GM12878 (cell line): ENCODE data around the gene PRM1. TPM values are rescaled to one million over a fixed set of nuclear protein-coding genes. Genes with fewer than 3 reads are reported as not detected.
A peak's percentile ranks its signal among the peaks of the same experiment; 100 is the strongest.

Experiments used
- ATAC-seq: fragments of 200-7000 bp; cut with Tn5 transposase; 3 replicates; pipeline ENCODE4 v1.9.1; 2020; ENCODE audit warnings: mild to moderate bottlenecking, moderate library complexity
- BruUV-seq: library from RNA; stranded (reverse); fragments of 400-500 nt; replicated peaks from 2 replicates; lab custom pipeline; 2021; lab: Mats Ljungman, UMichigan
- CTCF ChIA-PET: fragments of 300-600 bp; sonication (Branson Sonifier 250); formaldehyde crosslinking; extraction: SDS; loops from one replicate; lab custom pipeline; 2021; ENCODE audit warnings: inconsistent platforms; lab: Yijun Ruan, JAX
- POLR2A ChIA-PET: fragments of 350-600 bp; formaldehyde crosslinking; extraction: SDS; loops from one replicate; lab custom pipeline; 2021; ENCODE audit warnings: inconsistent platforms; lab: Charles Lee
- RAD21 ChIA-PET: fragments of 300-600 bp; sonication (Branson Sonifier 250); formaldehyde crosslinking; loops from one replicate; lab custom pipeline; 2023; ENCODE audit warnings: antibody characterized with exemption; ENCODE audit not compliant: unreplicated experiment; lab: Charles Lee
- SMC1A ChIA-PET: fragments of 300-600 bp; sonication (Branson Sonifier 250); formaldehyde crosslinking; loops from one replicate; lab custom pipeline; 2023; ENCODE audit not compliant: unreplicated experiment, uncharacterized antibody; lab: Charles Lee
- DNase-seq: peaks from one replicate; pipeline ENCODE4 v3.0.0-alpha.2; 2011; ENCODE audit warnings: low read depth, low spot score
- FAIRE-seq: peaks from 3 replicates; lab custom pipeline; 2011; peaks lifted over from hg19 to GRCh38; lab: Jason Lieb, UNC
- H2AFZ ChIP-seq: 2 replicates; pipeline ENCODE4 v1.6.0; 2011; ENCODE audit warnings: low read depth, low read length, control low read depth; ENCODE audit not compliant: control insufficient read depth
- H3K27ac ChIP-seq: 2 replicates; pipeline ENCODE4 v1.5.1; 2011; ENCODE audit warnings: control low read depth; ENCODE audit not compliant: control insufficient read depth, insufficient read depth
- H3K27me3 ChIP-seq, 2 experiments: replicated peaks in 1 of 2; 2 replicates each; pipeline versions ENCODE4 v1.6.0 to v1.6.1; 2011; ENCODE audit warnings: low read length in 1 of 2; ENCODE audit not compliant: control insufficient read depth in 2 of 2, insufficient read depth in 2 of 2
- H3K36me3 ChIP-seq, 2 experiments: 2 replicates each; pipeline ENCODE4 v1.5.1; 2011; ENCODE audit warnings: low read length in 1 of 2; ENCODE audit not compliant: control insufficient read depth in 2 of 2, insufficient read depth in 2 of 2
- H3K4me1 ChIP-seq: 2 replicates; pipeline ENCODE4 v1.6.1; 2011; ENCODE audit warnings: mild to moderate bottlenecking, low read length, moderate library complexity, mixed read lengths; ENCODE audit not compliant: control insufficient read depth, insufficient read depth
- H3K4me2 ChIP-seq: 2 replicates; pipeline ENCODE4 v1.6.0; 2011; ENCODE audit warnings: control low read depth; ENCODE audit not compliant: control insufficient read depth, insufficient read depth
- H3K4me3 ChIP-seq: fragments of 200-600 bp; sonication (generic); 2 replicates; pipeline ENCODE4 v1.5.1; 2016
- H3K79me2 ChIP-seq: 2 replicates; pipeline ENCODE4 v1.6.0; 2011; ENCODE audit warnings: low read length; ENCODE audit not compliant: control insufficient read depth, insufficient read depth
- H3K9ac ChIP-seq: 2 replicates; pipeline ENCODE4 v1.8.0; 2011; ENCODE audit warnings: low read length, control low read depth, mixed read lengths; ENCODE audit not compliant: control insufficient read depth, insufficient read depth
- H3K9me3 ChIP-seq: replicated peaks from 3 replicates; pipeline ENCODE4 v1.5.1; 2011; ENCODE audit warnings: mild to moderate bottlenecking, low read length; ENCODE audit not compliant: control insufficient read depth, insufficient read depth
- H4K20me1 ChIP-seq: 2 replicates; pipeline ENCODE4 v1.6.0; 2011; ENCODE audit not compliant: control insufficient read depth, insufficient read depth
- CBX5 ChIP-seq: sonication (generic); IDR thresholded peaks from 2 replicates; pipeline ENCODE4 v1.6.1; 2016; ENCODE audit warnings: low read depth, moderate library complexity, mild to moderate bottlenecking, inconsistent platforms
- EGR1 ChIP-seq, 2 experiments: IDR thresholded peaks; 1 replicate in 1 of 2; 2 replicates in 1 of 2; pipeline ENCODE4 v1.6.1; 2011 to 2012; ENCODE audit warnings: low read depth in 2 of 2, low read length in 2 of 2, borderline replicate concordance in 1 of 2, mild to moderate bottlenecking in 1 of 2, moderate library complexity in 1 of 2
- MEF2B ChIP-seq: fragments of 450-650 bp; IDR thresholded peaks from 2 replicates; pipeline ENCODE4 v1.6.1; 2018; ENCODE audit warnings: mild to moderate bottlenecking, moderate library complexity; ENCODE audit not compliant: partially characterized antibody, poor library complexity, severe bottlenecking
- PBX3 ChIP-seq: IDR thresholded peaks from 2 replicates; pipeline ENCODE4 v1.6.1; 2011; ENCODE audit warnings: mild to moderate bottlenecking, low read depth, low read length, moderate library complexity; ENCODE audit not compliant: insufficient replicate concordance
- REST ChIP-seq: IDR thresholded peaks from 2 replicates; pipeline ENCODE4 v1.6.1; 2012; ENCODE audit warnings: mild to moderate bottlenecking, low read depth, low read length
- ZBTB4 ChIP-seq: fragments of 450-650 bp; formaldehyde crosslinking; IDR thresholded peaks from 2 replicates; pipeline ENCODE4 v1.4.0; 2022; ENCODE audit warnings: mild to moderate bottlenecking, moderate library complexity
- ZNF384 ChIP-seq: IDR thresholded peaks from 2 replicates; pipeline ENCODE4 v1.6.1; 2012; ENCODE audit warnings: low read depth, mild to moderate bottlenecking, low read length, improper control_type of control experiment, borderline replicate concordance
- ZSCAN29 ChIP-seq: fragments of 450-650 bp; IDR thresholded peaks from 2 replicates; pipeline ENCODE4 v1.6.1; 2017; ENCODE audit warnings: mild to moderate bottlenecking, moderate library complexity
- WGBS: methylation state at CpG from one replicate; pipeline ENCODE4 v1.1.6; 2016; ENCODE audit warnings: low lambda C conversion rate; ENCODE audit not compliant: insufficient replicate concordance, insufficient coverage; ENCODE audit errors: missing lambda C conversion rate; 5-methylcytosine and 5-hydroxymethylcytosine counted together
- in situ Hi-C: fragments of 300-500 bp; cut with MboI; formaldehyde crosslinking; loops from 9 replicates; pipeline ENCODE4 v1.14.3; 2018; ENCODE audit warnings: mixed read lengths
- intact Hi-C: fragments of 100-400 bp; cut with micrococcal nuclease; formaldehyde crosslinking; loops from one replicate; pipeline ENCODE4 v1.14.2; 2022; ENCODE audit not compliant: unreplicated experiment
- polyA plus RNA-seq, 11 experiments: library from polyadenylated mRNA; depleted of rRNA in 4 of 11; unstranded in 6 of 11; stranded (reverse) in 5 of 11; fragments of >200 nt; fragmentation: Nextera tagmentation in 4 of 11; fragmentation: Illumina TruSeq in 1 of 11; extraction: Ambion mirVana in 4 of 11; extraction: Trizol in 1 of 11; gene quantifications; 1 replicate in 1 of 11; 2 replicates in 10 of 11; pipeline versions ENCODE4 v1.2.1 to v1.2.3, GENCODE V29; 2011 to 2016; ENCODE audit warnings: inconsistent platforms in 2 of 11, missing spikeins in 2 of 11, low read depth in 1 of 11
- total RNA-seq, 4 experiments: library from RNA; depleted of rRNA in 3 of 4; stranded (reverse); fragments of >200 nt in 3 of 4; fragmentation: Illumina TruSeq in 1 of 4; extraction: Trizol in 1 of 4; gene quantifications; 2 replicates each; pipeline versions ENCODE4 v1.2.1 to v1.2.3, GENCODE V29; 2013 to 2021

Gene PRM1
- total and polyA plus RNA-seq, 10 of the 15 experiments (the other 5 are each of a cell fraction or from before 2014, with no cell fraction given) = 0.20 TPM; not detected in 9

GRCh38 chr16:11255737-11256660, 25.1 kb downstream of the PRM1 start, which contains the start of gene SOCS1 (continued):
- TF ChIP-seq ZBTB4 (CRISPR knock-in tag) = peak; percentile 63; the same call in 1 of the 2 replicates
- no peak for TF ChIP-seq CBX5

GRCh38 chr16:11254913-11255736, 26.0 kb downstream of the PRM1 start:
- under 1% methylated on average over 86 of the region's 105 CpGs for WGBS
- Histone ChIP-seq H4K20me1 (no peaks in the 10 kb centered on the region), H3K4me2 (peak overlapping the region; percentile 92), H3K27me3 (no peaks in the 10 kb centered on the region), H3K36me3 (peaks cover 0 to 3% of the 10 kb centered on the region in 2 experiments; a peak in 1 of 4 replicates), H3K9me3 (no peaks in the 10 kb centered on the region), H3K9ac (peak overlapping the region; percentile 89), H3K27ac (peak overlapping the region; percentile 71), H2AFZ (peak overlapping the region; percentile 25; the same call in 1 of the 2 replicates), H3K4me3 (peak overlapping the region; percentile 91), H3K79me2 (peaks cover 37% of the 10 kb centered on the region), H3K4me1 (peaks cover 43% of the 10 kb centered on the region)
- in situ Hi-C loops = loop anchor here (5.0 kb wide), 1 partner anchor 288 kb away; no protein-coding TSS in a partner anchor
- ATAC-seq (peak; percentile 4), DNase-seq (no peak), FAIRE-seq (no peak)
- ChIA-PET SMC1A (interaction anchor here (0.6 to 8.8 kb wide), 41 partner anchors 19 to 304 kb away, joined by 3 to 108 read pairs (median 5); no protein-coding TSS in a partner anchor), POLR2A (interaction anchor here (0.6 to 6.6 kb wide), 31 partner anchors 19 to 567 kb away, joined by 3 to 80 read pairs (median 7); no protein-coding TSS in a partner anchor), RAD21 (interaction anchor here (0.6 to 11.8 kb wide), 65 partner anchors 9 to 313 kb away, joined by 3 to 243 read pairs (median 5); partner anchors contain the start of gene DEXI), CTCF (interaction anchor here (0.7 to 11.0 kb wide), 40 partner anchors 19 to 305 kb away, joined by 3 to 170 read pairs (median 5); no protein-coding TSS in a partner anchor)
- intact Hi-C loops = loop anchor here (1.0 to 5.0 kb wide), 6 partner anchors 30 to 273 kb away; no protein-coding TSS in a partner anchor
- BruUV-seq = no TSS peak
- TF ChIP-seq ZNF384 = no peak
- TF ChIP-seq PBX3 = no peak
- 0 out of 3 replicates have a peak, but pooled peaks of 1 of the 2 experiments have one; percentile 2 for TF ChIP-seq EGR1 (IDR thresholded peaks at IDR 0.05; ENCODE audit: borderline replicate concordance in 1 of 2, low read depth in 2 of 2, low read length in 2 of 2)
- no peak for TF ChIP-seq ZSCAN29
- TF ChIP-seq REST = no peak
- no peak for TF ChIP-seq MEF2B
